Neural cell (in vitro differentiated cells): ENCODE measurements around the gene AOC2.

Experiments
- CTCF ChIP-seq: fragments of 450-650 bp; IDR thresholded peaks from 2 replicates; pipeline ENCODE4 v1.5.1; 2014; ENCODE audit warnings: antibody characterized with exemption, mild to moderate bottlenecking, moderate library complexity; ENCODE audit not compliant: poor library complexity, severe bottlenecking
- EZH2 ChIP-seq: fragments of 200-600, 300-800 bp; shearing (Covaris generic), sonication (generic); IDR thresholded peaks from 2 replicates; pipeline ENCODE4 v1.6.1; 2014; ENCODE audit warnings: antibody characterized with exemption, low read length, borderline replicate concordance, mild to moderate bottlenecking; ENCODE audit not compliant: insufficient read depth, poor library complexity, severe bottlenecking
- TAF1 ChIP-seq: IDR thresholded peaks from 2 replicates; pipeline ENCODE4 v1.6.1; 2012; ENCODE audit warnings: low read depth

- TF ChIP-seq CTCF, result no peak
- TF ChIP-seq EZH2, result no peak
- TF ChIP-seq TAF1, result no peak
Observed at GRCh38 chr17:42841975-42842685, 2.2 kb upstream of the AOC2 start.
